Iris pigment epithelial cell (primary cell): Measurements from ENCODE around the gene PKDREJ.
A peak's percentile ranks its signal among the peaks of the same experiment; 100 is the strongest.
"Not testable (repeated sequence)": the region's sequence is repeated elsewhere in the genome, so short reads cannot be mapped to it uniquely, and the experiment has no call there.

ENCODE experiments used
- DNase-seq: peaks from one replicate; pipeline ENCODE4 v3.0.0-alpha.2; 2011; ENCODE audit warnings: low read depth

Gene PKDREJ

DNA sequence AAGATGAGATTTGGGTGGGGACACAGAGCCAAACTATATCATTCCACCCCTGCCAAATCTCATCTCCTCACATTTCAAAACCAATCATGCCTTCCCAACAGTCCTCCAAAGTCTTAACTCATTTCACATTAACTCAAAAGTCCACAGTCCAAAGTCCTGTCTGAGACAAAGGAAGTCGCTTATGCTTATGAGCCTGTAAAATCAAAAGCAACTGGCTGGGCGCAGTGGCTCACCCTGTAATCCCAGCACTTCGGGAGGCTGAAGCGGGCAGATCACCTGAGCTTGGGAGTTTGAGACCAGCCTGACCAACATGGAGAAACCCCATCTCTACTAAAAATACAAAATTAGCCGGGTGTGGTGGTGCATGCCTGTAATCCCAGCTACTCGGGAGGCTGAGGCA, 1.4 kb upstream of the PKDREJ start:
- not testable (repeated sequence) for DNase-seq

DNA sequence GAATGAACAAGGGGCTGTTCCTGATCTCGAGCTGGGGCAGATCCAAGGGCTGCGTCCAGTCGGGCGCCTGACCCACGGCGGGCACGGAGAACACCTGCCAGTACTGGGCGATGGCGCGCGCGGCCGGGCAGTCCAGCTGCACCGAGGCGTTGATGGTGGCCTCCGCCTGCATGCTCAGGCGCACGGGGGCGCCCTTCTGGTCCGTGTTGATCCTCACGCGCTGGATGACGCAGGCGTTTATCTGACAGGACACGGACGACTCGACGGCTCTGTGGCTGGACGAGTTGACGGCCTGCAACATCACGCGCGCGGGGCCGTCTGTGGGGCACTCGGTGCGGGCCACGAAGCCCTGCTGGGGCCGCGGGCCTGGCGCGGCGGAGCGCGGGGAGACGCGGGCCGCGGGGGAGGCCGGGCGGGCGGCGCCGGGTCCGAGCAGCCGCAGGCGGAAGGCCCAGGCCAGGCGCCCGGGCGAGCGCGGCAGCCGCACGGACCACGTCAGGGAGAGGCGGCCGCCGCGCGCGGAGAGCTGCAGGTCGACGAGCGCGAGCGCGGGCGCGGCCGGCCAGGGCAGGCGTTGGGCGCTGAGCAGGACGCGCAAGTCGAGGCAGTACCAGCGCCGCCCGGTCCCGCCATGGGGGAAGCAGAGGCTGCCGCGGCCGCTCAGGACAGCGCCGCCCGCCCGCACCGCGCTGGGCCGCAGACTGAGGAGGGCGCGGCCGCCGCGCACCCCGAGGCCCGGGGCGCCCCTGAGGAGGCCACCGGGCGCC, 511 bp downstream of the PKDREJ start:
- peak; percentile 49 for DNase-seq

GRCh38 chr22:46260038-46260437, 3.1 kb downstream of the PKDREJ start:
- DNase-seq: no peak

DNA sequence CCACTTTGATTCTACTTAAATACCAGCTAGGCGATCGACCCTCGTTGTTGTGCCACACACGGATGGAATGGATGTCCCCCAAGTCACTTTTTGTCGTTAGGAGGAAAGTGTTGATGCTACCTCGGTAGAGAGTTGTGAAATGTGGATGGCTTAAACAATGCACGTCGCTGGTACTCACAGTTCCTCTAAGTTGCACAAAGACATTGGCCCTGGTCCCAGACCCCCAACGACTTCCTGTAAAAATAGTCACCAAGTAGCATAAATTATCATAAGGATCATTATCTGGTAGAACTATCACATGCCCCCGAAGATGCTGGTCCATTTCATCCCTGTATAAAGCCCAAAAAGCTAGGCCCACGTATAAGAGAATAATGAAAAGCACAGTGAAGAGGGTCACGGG, 3.8 kb downstream of the PKDREJ start:
- DNase-seq: no peak

DNA sequence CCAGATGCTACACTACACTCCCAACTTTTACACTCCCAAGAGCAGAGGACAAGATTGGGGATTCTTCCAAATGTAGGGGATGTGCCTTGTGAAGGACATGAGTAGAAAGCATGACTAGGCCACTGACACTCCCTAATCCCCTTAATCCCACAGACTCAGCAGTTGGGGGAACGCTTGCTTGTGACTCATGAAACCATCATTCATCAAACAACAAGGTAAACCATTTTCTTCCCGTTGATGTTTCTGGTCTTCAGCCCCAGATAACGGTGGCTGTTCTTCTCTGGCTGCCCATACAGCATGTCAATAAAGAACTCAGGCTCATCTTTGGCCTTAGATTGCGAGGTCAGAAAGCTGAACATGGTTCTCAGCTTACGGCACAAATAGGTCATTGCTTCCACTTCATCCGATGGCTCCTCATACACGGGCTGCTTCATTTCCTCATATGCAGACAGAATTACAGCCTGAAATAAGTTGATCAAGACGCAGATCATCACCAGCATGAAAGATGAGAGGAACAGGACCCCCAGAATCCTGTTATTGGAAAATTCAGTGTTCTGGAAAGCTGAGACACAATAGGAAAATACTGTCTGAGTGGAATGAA, 6.7 kb downstream of the PKDREJ start:
- DNase-seq: peak; percentile 79

DNA sequence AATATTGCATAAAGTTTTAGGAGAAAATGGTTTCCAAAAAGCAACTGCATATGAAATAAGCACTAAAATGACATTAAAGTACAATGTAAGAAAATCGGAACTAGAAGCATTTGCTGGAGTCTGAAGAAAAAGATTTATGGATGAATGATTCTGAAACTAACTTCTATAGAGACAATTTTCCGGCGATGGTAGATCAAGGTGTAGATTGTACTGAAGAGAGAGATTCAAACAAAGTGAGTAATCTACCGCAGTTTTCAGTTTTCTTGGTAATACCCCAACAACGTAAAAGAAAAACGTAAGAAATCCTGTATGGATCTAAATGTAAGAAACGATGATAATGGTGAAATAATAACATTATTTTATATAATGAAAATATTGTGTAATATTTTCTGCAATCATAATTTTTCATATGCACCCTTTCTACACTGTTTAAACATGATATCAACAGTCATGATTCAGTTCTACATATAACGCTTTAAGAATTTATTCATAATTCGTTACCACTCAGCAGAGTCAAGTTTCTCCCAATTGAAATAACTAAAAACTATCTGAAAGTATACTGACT, 11.2 kb downstream of the PKDREJ start:
- no peak for DNase-seq

- no peak for DNase-seq
Measured at GRCh38 chr22:46251266-46251665, 11.9 kb downstream of the PKDREJ start.

- no peak for DNase-seq
Measured at GRCh38 chr22:46250783-46251125, 12.4 kb downstream of the PKDREJ start.

- peak; percentile 80 for DNase-seq
Measured at GRCh38 chr22:46250035-46250782, 12.9 kb downstream of the PKDREJ start, which contains the start of gene CDPF1. Gene CDPF1 (minus strand): TSS chr22:46250293. CDS start chr22:46248284, 2,009 bp downstream.

DNA sequence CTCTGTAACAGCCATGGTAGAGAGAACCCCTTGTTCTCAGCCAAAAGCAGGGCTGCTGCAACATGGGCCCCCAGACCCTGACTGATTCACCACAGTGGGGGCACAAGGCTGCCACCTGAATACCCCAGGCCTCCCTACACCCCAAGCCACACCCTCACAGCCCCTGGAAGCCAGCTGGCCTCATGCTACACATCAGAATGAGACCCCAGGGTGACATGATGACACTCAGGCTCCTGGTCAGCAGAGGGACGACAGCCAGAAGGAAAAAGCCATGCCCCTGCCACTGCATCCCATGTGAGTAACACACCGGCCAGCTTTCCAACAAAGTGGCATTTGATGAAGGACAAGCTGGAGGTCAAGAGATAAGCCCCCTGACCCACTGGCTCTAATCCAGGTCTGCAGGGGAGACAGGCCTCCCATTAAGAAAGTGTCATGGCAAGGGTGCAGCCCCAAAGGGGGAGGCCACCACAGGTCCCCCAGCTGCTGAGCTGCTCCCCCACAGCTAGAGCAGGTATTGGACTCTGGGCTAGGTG, 15.6 kb downstream of the PKDREJ start:
- DNase-seq: no peak

- DNase-seq: no peak
Measured at GRCh38 chr22:46246178-46246577, 17.0 kb downstream of the PKDREJ start.

DNA sequence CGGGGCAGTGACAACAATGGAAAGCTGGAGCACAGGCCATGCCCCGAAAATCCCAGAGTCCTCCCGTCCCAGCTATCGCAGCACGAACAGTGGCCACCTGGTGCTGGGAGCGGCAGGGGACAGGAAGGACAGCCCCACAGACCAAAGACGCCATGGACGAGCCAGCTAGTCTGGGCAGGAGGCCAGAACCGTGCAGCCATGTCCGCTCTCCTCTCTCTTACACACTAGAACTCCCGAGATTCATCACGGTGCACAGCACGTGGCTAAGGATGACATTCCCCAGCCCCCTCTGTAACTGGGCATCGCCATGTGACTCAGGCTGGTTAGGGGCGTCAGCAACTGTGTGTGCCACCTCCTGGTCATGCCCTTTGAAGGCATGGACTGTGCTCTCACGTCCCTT, 17.6 kb downstream of the PKDREJ start:
- no peak for DNase-seq

DNA sequence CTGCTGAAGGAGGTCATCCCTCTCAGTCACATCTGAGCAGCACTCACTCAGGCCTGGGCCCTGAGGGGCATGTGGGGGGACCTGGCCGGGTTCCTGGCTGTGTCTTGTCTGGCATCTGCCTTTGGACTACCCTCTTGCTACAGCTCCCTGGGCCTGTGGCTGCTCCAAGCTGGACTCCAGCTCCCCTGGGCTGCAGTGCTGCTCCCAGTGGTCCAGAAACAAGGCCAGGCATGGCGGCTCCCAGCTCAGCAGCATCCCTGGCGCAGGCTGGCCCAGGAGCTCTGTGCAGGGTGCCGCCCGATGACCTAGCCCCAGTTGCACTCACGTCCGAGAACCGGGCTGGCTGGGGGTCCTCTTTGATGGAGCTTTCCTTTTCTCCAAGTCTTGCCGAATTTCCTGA, 18.4 kb downstream of the PKDREJ start:
- no peak for DNase-seq

- no peak for DNase-seq
Measured at GRCh38 chr22:46242076-46242475, 21.1 kb downstream of the PKDREJ start.

DNA sequence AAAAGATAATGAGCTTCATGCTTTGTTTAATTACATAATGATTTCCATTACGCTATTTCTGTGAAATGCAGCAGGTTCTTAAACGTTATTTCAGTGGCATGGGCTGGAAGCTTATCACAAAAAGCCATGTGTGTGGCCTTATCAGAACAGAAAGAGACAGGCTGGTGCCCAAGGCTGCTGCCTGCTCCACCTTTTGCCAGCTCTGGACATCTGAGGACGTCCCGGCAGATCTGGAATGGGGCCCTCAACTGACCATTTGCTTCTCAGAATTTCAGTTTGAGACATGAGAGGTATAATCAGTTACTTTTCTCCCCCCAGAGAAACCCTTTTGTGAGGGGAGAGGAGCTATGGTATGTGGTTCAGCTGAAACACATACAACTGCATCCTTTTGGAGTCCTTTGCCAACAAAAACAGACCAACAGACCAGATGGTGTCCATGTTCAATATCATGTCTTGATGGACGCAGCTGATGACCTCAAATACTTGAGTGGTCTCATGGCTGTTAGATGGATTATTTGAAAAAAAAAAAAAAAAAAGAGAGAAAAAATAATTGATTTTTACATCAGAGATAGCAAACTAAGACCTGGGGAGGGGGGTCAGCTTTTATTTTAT, 21.6 kb downstream of the PKDREJ start:
- no peak for DNase-seq

DNA sequence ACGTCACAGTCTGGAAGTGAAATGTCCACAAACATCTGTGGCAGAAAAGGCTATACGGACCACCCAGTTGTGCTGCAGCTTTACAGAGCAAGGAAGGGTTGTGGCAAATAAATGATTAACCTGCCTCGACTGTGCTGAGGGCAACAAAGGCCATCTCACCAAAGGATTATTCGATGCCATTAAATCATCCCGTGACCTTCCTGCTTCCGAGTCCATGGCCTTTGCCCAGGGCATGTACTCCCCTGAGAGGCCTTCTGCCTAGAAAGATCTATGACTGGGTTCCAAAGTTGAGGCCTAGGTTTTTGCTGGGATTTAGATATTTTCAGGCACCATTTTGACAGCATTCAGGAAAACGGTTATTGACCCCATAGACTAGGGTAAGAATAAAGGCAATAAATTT, 22.2 kb downstream of the PKDREJ start:
- DNase-seq: no peak

DNA sequence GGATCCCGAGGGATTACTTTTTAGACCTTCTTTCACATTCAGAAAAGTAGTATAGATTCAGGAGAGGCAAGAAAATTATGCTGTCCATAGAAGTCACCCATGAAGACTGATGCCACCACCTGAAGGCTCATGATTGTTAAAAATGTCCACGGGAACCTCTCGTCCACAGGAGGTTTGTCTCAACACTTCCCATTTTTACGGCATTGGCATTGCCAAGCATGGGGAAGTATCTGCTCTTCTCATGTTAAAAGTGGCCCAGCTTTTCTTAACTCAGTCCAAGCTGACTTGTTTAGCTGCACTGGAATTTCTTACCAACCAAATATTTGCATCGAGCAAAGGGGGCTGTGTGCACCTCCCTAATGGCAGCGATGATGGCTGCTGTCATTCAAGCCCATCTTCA, 22.6 kb downstream of the PKDREJ start:
- no peak for DNase-seq

- DNase-seq: no peak
Measured at GRCh38 chr22:46240073-46240472, 23.1 kb downstream of the PKDREJ start.

DNA sequence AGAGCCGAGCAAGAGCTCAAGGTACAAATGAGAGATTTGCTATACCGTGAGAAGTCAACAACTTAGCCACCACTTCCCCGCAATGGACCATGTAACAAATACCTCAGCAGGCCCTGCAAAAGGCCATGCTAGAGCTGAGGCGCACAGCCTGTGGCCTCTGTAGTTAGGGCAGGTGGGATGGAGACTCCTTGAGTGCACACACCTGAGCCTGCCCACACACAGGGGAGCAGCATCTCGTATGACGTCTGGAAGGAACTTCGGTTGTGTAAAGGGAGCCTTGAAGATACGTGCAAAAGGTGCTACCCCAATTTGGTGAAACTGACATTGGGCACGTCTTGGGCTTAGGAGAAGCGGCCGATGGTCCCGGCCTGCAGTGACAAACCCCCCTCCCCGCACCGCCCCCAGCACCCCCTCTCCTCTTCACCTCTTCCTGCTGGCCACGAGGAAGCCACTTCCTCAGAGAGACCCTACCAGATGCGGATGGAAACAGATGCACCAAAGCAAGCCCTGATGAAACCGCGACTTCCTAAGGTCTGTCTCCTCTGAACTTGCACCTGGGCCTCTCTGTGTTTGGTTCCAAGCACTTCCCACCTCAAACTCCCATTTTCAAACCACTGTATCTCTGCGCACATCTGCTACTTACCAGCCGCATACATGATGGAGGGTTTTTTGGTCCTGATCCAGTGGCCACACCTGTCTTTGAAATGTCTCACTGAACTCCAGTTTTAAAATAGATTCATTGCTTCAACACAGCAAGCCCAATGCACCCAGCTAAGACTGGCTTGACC, 23.7 kb downstream of the PKDREJ start:
- no peak for DNase-seq

DNA sequence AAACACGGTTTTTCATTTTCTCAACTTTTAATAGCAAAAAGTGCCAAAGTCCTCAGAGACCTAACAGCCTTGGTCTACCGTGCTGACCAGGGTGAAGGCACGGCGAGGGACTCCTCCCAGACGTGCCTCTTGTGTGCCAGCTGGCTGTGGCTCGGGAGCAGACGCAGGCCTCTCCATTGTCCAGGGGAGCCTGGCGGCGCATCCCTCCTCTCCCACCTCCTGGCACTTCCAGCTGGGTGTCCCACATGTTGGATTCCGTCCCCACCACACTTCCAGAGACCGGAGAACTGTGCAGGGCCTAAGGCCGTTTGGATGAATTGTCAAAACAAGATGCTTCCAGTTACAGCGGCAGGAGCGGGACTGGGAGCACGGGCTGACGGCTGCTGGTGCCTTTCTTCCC, 24.6 kb downstream of the PKDREJ start:
- DNase-seq: no peak

DNA sequence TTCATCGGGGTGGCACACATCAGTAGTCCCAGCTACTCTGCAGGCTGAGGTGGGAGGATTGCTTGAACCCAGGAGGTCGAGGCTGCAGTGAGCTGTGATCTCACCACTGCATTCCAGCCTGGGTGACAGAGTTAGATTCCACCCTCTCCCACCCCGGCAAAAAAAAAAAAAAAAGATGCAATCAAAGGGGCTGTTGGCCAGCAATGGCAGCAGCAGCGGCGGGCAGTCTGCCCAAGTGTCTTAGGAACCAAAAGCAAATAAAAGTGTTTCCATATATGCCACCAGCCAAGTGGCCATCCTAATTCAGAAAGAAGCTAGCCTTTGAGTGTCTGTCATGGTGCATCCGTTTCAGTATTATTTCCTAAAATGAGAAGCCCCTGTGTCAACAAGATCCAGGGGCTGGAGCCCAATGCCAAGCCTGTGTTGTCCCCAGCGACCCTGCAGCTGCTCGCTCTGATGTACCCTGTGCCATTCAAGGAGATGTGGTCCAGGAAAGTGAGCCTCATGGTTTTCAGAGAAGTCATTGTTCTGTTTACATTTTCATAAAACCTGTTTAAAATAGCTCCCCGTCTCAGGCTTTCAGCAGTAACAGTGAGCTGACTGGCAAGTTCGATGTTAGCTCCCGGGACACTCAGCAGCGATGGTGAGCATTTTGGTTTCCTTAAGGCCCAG, 25.6 kb downstream of the PKDREJ start:
- no peak for DNase-seq
